Natural killer cell (primary cell): ENCODE measurements around the gene WNT7A. TPM values are rescaled to one million over a fixed set of nuclear protein-coding genes. Genes with fewer than 3 reads are reported as not detected.

Source experiments
- ATAC-seq, 3 donors: fragments of 150-1000 bp in 2 of 3; fragments of 200-7000 bp in 1 of 3; cut with Tn5 transposase; 1 replicate in 1 of 3; 2 replicates in 2 of 3; pipeline ENCODE4 v1.10.0; 2021; ENCODE audit warnings: mild to moderate bottlenecking in 2 of 3, moderate library complexity in 2 of 3
- DNase-seq, 2 donors: peaks; one replicate each; pipeline versions ENCODE4 v3.0.0 to v3.0.0-alpha.2; 2013 to 2021; ENCODE audit warnings: mixed read lengths in 1 of 2
- H3K27ac ChIP-seq: one replicate; pipeline ENCODE4 v1.5.1; 2013; ENCODE audit warnings: mild to moderate bottlenecking, low read length
- H3K27me3 ChIP-seq: one replicate; pipeline ENCODE4 v1.6.1; 2013; ENCODE audit warnings: low read length; ENCODE audit not compliant: control insufficient read depth, insufficient read depth
- H3K36me3 ChIP-seq: one replicate; pipeline ENCODE4 v1.6.1; 2013; ENCODE audit warnings: low read length; ENCODE audit not compliant: control insufficient read depth, insufficient read depth
- H3K4me1 ChIP-seq: one replicate; pipeline ENCODE4 v1.6.1; 2013; ENCODE audit warnings: low read length; ENCODE audit not compliant: control insufficient read depth, insufficient read depth
- H3K4me3 ChIP-seq: one replicate; pipeline ENCODE4 v1.5.1; 2013; ENCODE audit warnings: low read length
- H3K9me3 ChIP-seq: one replicate; pipeline ENCODE4 v1.6.1; 2013; ENCODE audit warnings: low read length; ENCODE audit not compliant: control insufficient read depth, insufficient read depth
- H3K27ac Mint-ChIP-seq, 2 donors: one replicate each; pipeline ENCODE4 v1.8.0; 2022; ENCODE audit warnings: mild to moderate bottlenecking in 2 of 2, mixed read lengths in 2 of 2, moderate library complexity in 1 of 2
- H3K27me3 Mint-ChIP-seq, 2 donors: one replicate each; pipeline ENCODE4 v1.8.0; 2022; ENCODE audit warnings: low read depth in 2 of 2, mixed read lengths in 2 of 2
- H3K36me3 Mint-ChIP-seq: one replicate; pipeline ENCODE4 v1.8.0; 2022; ENCODE audit warnings: mixed read lengths
- H3K4me1 Mint-ChIP-seq, 2 donors: one replicate each; pipeline ENCODE4 v1.8.0; 2022; ENCODE audit warnings: mixed read lengths in 2 of 2
- H3K4me3 Mint-ChIP-seq: one replicate; pipeline ENCODE4 v1.8.0; 2022; ENCODE audit warnings: mild to moderate bottlenecking, moderate library complexity, mixed read lengths
- H3K9me3 Mint-ChIP-seq, 2 donors: one replicate each; pipeline ENCODE4 v1.8.0; 2022; ENCODE audit warnings: mixed read lengths in 2 of 2
- CTCF ChIP-seq: fragments of 200-600 bp; IDR thresholded peaks from one replicate; pipeline ENCODE4 v1.8.0; 2022; ENCODE audit warnings: antibody characterized with exemption
- WGBS: methylation state at CpG from one replicate; pipeline ENCODE4 v1.1.7; 2013; ENCODE audit warnings: missing lambda C conversion rate; ENCODE audit not compliant: insufficient coverage; 5-methylcytosine and 5-hydroxymethylcytosine counted together
- intact Hi-C: fragments of 100-400 bp; cut with micrococcal nuclease; formaldehyde crosslinking; loops from one replicate; pipeline ENCODE4 v1.14.2; 2022
- total RNA-seq, 4 donors: library from RNA; stranded (reverse); fragments of 120-200 nt in 1 of 4; gene quantifications; one replicate each; pipeline versions ENCODE4 v1.2.3 to v1.2.4, GENCODE V29; 2013 to 2022

The WNT7A gene
- total RNA-seq, 3 donors from 2014 or later (not counting 1 experiment from before 2014, with no cell fraction given): 0.18 to 0.45 TPM; not detected in 1

- Mint-ChIP-seq H3K9me3 (no peaks in the 10 kb centered on the region), H3K27me3 (peaks cover 57 to 67% of the 10 kb centered on the region in 2 donors), H3K27ac (no peak overlapping the region), H3K4me1 (peaks cover 0 to 11% of the 10 kb centered on the region in 2 donors), H3K4me3 (peak overlapping the region; percentile 75), H3K36me3 (no peaks in the 10 kb centered on the region)
- DNase-seq (peak in 1 of 2 donors; percentile 43), ATAC-seq (no peak)
- intact Hi-C loops: no loop called here
- Histone ChIP-seq H3K27ac (no peak overlapping the region), H3K9me3 (no peaks in the 10 kb centered on the region), H3K27me3 (peaks cover 42% of the 10 kb centered on the region), H3K4me3 (no peak overlapping the region), H3K4me1 (peaks cover 24% of the 10 kb centered on the region), H3K36me3 (no peaks in the 10 kb centered on the region)
- WGBS: 2% methylated on average over 66 of the region's 66 CpGs
- no peak for TF ChIP-seq CTCF
Measured at GRCh38 chr3:13878281-13879101, 1.4 kb downstream of the WNT7A start.

- Mint-ChIP-seq H3K4me3 (peak overlapping the region; percentile 75), H3K27me3 (peaks cover 57 to 64% of the 10 kb centered on the region in 2 donors), H3K9me3 (no peaks in the 10 kb centered on the region), H3K36me3 (no peaks in the 10 kb centered on the region), H3K27ac (no peak overlapping the region), H3K4me1 (peaks cover 0 to 11% of the 10 kb centered on the region in 2 donors)
- TF ChIP-seq CTCF: no peak
- 19% methylated on average over 20 of the region's 25 CpGs for WGBS
- no peak for ATAC-seq
- Histone ChIP-seq H3K36me3 (no peaks in the 10 kb centered on the region), H3K4me3 (no peak overlapping the region), H3K27ac (no peak overlapping the region), H3K4me1 (peaks cover 24% of the 10 kb centered on the region), H3K27me3 (peaks cover 39% of the 10 kb centered on the region), H3K9me3 (no peaks in the 10 kb centered on the region)
- no peak for DNase-seq
- intact Hi-C loops: no loop called here
Measured at GRCh38 chr3:13877911-13878280, 2.0 kb downstream of the WNT7A start.

GRCh38 chr3:13876451-13877100, 3.3 kb downstream of the WNT7A start:
- H3K4me1 Mint-ChIP-seq: peaks cover 0 to 11% of the 10 kb centered on the region in 2 donors

More at GRCh38 chr3:13876451-13877100, 3.3 kb downstream of the WNT7A start:
- intact Hi-C loops: no loop called here
- Mint-ChIP-seq H3K36me3 (no peaks in the 10 kb centered on the region), H3K27me3 (peaks cover 51 to 64% of the 10 kb centered on the region in 2 donors), H3K27ac (no peak overlapping the region), H3K4me3 (no peak overlapping the region), H3K9me3 (no peaks in the 10 kb centered on the region)
- no peaks in the 10 kb centered on the region for H3K9me3 ChIP-seq
- WGBS: 76% methylated on average over 6 of the region's 6 CpGs
- no peak overlapping the region for H3K4me3 ChIP-seq
- H3K4me1 ChIP-seq: peaks cover 24% of the 10 kb centered on the region
- ATAC-seq: no peak
- DNase-seq: no peak
- H3K27me3 ChIP-seq: peaks cover 38% of the 10 kb centered on the region
- H3K36me3 ChIP-seq: no peaks in the 10 kb centered on the region
- H3K27ac ChIP-seq: no peak overlapping the region
- TF ChIP-seq CTCF: no peak
